Measurements from ENCODE around the gene DGKG.

GRCh38 chr3:186385856-186386602 is 24.0 kb upstream of the DGKG start:
- TF ChIP-seq CTCF (conservative IDR thresholded peaks at IDR 0.05; ENCODE audit: low read length) (no peak), EZH2phosphoT487 (IDR thresholded peaks at IDR 0.05; ENCODE audit: borderline replicate concordance) (no peak)
